GM23248 (cell line): Measurements from ENCODE around the gene IFFO2. TPM values are rescaled to one million over a fixed set of nuclear protein-coding genes. Genes with fewer than 3 reads are reported as not detected.

Experiments
- DNase-seq: peaks from one replicate; pipeline ENCODE4 v3.0.0-alpha.2; 2015
- H2AFZ ChIP-seq: fragments of 200-600 bp; sonication (generic); 2 replicates; pipeline ENCODE4 v1.6.1; 2016; ENCODE audit warnings: antibody characterized with exemption
- H3F3A ChIP-seq: fragments of 200-600 bp; sonication (generic); 2 replicates; pipeline ENCODE4 v1.6.1; 2016; ENCODE audit warnings: mild to moderate bottlenecking, antibody characterized with exemption, mixed run types; ENCODE audit not compliant: insufficient read depth
- H3K27ac ChIP-seq: fragments of 200-600 bp; sonication (generic); 2 replicates; pipeline ENCODE4 v1.5.1; 2016; ENCODE audit warnings: mild to moderate bottlenecking
- H3K27me3 ChIP-seq: fragments of 200-600 bp; sonication (generic); replicated peaks from 2 replicates; pipeline ENCODE4 v1.6.1; 2016; ENCODE audit warnings: mild to moderate bottlenecking; ENCODE audit not compliant: insufficient read depth
- H3K36me3 ChIP-seq: fragments of 200-600 bp; sonication (generic); 2 replicates; pipeline ENCODE4 v1.6.1; 2016; ENCODE audit warnings: low read depth, mild to moderate bottlenecking
- H3K4me1 ChIP-seq: fragments of 200-600 bp; sonication (generic); 2 replicates; pipeline ENCODE4 v1.6.1; 2016; ENCODE audit warnings: mild to moderate bottlenecking; ENCODE audit not compliant: insufficient read depth
- H3K4me2 ChIP-seq: fragments of 200-600 bp; sonication (generic); one replicate; pipeline ENCODE4 v1.6.1; 2016; ENCODE audit warnings: mild to moderate bottlenecking; ENCODE audit not compliant: unreplicated experiment
- H3K4me3 ChIP-seq: fragments of 200-600 bp; sonication (generic); 2 replicates; pipeline ENCODE4 v1.5.1; 2016; ENCODE audit warnings: mild to moderate bottlenecking
- H3K79me2 ChIP-seq: fragments of 200-600 bp; sonication (generic); 2 replicates; pipeline ENCODE4 v1.6.1; 2016; ENCODE audit warnings: mild to moderate bottlenecking; ENCODE audit not compliant: insufficient read depth
- H3K9ac ChIP-seq: fragments of 200-600 bp; sonication (generic); 2 replicates; pipeline ENCODE4 v1.6.1; 2016; ENCODE audit warnings: mild to moderate bottlenecking
- H3K9me2 ChIP-seq: fragments of 200-600 bp; sonication (generic); 2 replicates; pipeline ENCODE4 v1.6.1; 2016; ENCODE audit warnings: mixed run types, mild to moderate bottlenecking, moderate library complexity; ENCODE audit not compliant: insufficient read depth
- H3K9me3 ChIP-seq: fragments of 200-600 bp; sonication (generic); one replicate; pipeline ENCODE4 v1.6.1; 2017; ENCODE audit warnings: low read depth
- H4K20me1 ChIP-seq: fragments of 200-600 bp; sonication (generic); 2 replicates; pipeline ENCODE4 v1.6.0; 2016; ENCODE audit not compliant: insufficient read depth
- EZH2 ChIP-seq: fragments of 200-600 bp; sonication (generic); IDR thresholded peaks from 2 replicates; pipeline ENCODE4 v1.6.1; 2018; ENCODE audit warnings: antibody characterized with exemption, mild to moderate bottlenecking; ENCODE audit not compliant: insufficient read depth, poor library complexity, severe bottlenecking
- EZH2phosphoT487 ChIP-seq: fragments of 200-600 bp; sonication (generic); IDR thresholded peaks from 2 replicates; pipeline ENCODE4 v1.6.1; 2018; ENCODE audit warnings: antibody characterized with exemption, moderate library complexity, mild to moderate bottlenecking, low read depth; ENCODE audit not compliant: insufficient read depth
- WGBS, 2 experiments: methylation state at CpG; one replicate each; pipeline ENCODE4 v1.1.6; 2015 to 2017; ENCODE audit warnings: low lambda C conversion rate in 2 of 2, low coverage in 1 of 2; ENCODE audit errors: missing lambda C conversion rate in 2 of 2; 5-methylcytosine and 5-hydroxymethylcytosine counted together
- in situ Hi-C: fragments of 300-500 bp; cut with MboI; formaldehyde crosslinking; loops from 2 replicates; pipeline ENCODE4 v1.15.0; 2020
- polyA plus RNA-seq: library from polyadenylated mRNA; unstranded; fragments of >200 nt; fragmentation: Nextera tagmentation; extraction: Ambion mirVana; gene quantifications from 2 replicates; pipeline ENCODE4 v1.2.1, GENCODE V29; 2016
- total RNA-seq: library from RNA; depleted of rRNA; stranded (reverse); fragments of >200 nt; shearing (Covaris generic); gene quantifications from 2 replicates; pipeline ENCODE4 v1.2.3, GENCODE V29; 2014

The IFFO2 gene
- total and polyA plus RNA-seq, 2 experiments from 2014 or later = 0.60 to 12.8 TPM

DNA sequence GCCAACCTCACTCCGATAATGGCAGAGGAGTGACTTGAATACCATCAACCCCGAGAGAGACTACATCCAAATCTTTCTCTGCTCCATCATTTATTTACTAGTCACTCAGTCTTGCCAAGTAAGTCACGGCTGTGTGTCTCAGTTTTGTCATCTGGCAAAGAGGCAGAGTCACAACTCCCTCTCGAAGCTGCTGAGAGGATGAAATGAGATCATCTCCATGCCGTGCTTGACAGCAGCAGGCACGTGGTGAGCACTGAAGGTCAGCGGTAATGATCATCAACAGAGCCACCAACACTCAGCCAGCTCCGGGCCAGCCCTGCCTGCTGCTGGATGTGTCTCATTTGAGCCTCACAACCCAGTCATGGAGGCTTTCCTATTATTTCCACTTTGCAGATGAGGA is 74.0 kb downstream of the IFFO2 start:
- no peaks in the 10 kb centered on the region for H3K79me2 ChIP-seq
- no peaks in the 10 kb centered on the region for H3K9me3 ChIP-seq
- 10 to 11% methylated on average over 8 of the region's 8 CpGs for WGBS, 2 experiments
- peak; percentile 91 for DNase-seq
- no peak overlapping the region for H3K9ac ChIP-seq
- no peaks in the 10 kb centered on the region for H3K9me2 ChIP-seq
- H2AFZ ChIP-seq = no peak overlapping the region
- no peaks in the 10 kb centered on the region for H3K27me3 ChIP-seq
- H3F3A ChIP-seq = peaks cover 11% of the 10 kb centered on the region
- H4K20me1 ChIP-seq = no peaks in the 10 kb centered on the region
- TF ChIP-seq EZH2phosphoT487 (no peak), EZH2 (no peak)
- peak overlapping the region; percentile 15; the same call in 1 of the 2 replicates for H3K27ac ChIP-seq
- H3K4me2 ChIP-seq = peak overlapping the region; percentile 14
- H3K4me1 ChIP-seq = peaks cover 24% of the 10 kb centered on the region
- in situ Hi-C loops = no loop called here
- no peak overlapping the region for H3K4me3 ChIP-seq
- no peaks in the 10 kb centered on the region for H3K36me3 ChIP-seq

GRCh38 chr1:18881642-18882431 is 74.6 kb downstream of the IFFO2 start:
- H4K20me1 ChIP-seq = no peaks in the 10 kb centered on the region
- H3K9me2 ChIP-seq = no peaks in the 10 kb centered on the region
- H3K36me3 ChIP-seq = no peaks in the 10 kb centered on the region
- no peaks in the 10 kb centered on the region for H3K9me3 ChIP-seq
- 75 to 76% methylated on average over 21 to 24 of the region's 24 CpGs for WGBS, 2 experiments
- H3K4me3 ChIP-seq = no peak overlapping the region
- H3K27ac ChIP-seq = peak overlapping the region; percentile 15; the same call in 1 of the 2 replicates
- peak overlapping the region; percentile 14 for H3K4me2 ChIP-seq
- TF ChIP-seq EZH2phosphoT487 (no peak), EZH2 (no peak)
- H3K9ac ChIP-seq = no peak overlapping the region
- in situ Hi-C loops = no loop called here
- H3K4me1 ChIP-seq = peaks cover 24% of the 10 kb centered on the region
- H3F3A ChIP-seq = peaks cover 11% of the 10 kb centered on the region
- H3K79me2 ChIP-seq = no peaks in the 10 kb centered on the region
- no peaks in the 10 kb centered on the region for H3K27me3 ChIP-seq
- no peak overlapping the region for H2AFZ ChIP-seq
- no peak for DNase-seq

GRCh38 chr1:18881164-18881563 is 75.3 kb downstream of the IFFO2 start:
- H3K36me3 ChIP-seq = no peaks in the 10 kb centered on the region
- H3K9ac ChIP-seq = no peak overlapping the region
- no peaks in the 10 kb centered on the region for H3K9me2 ChIP-seq
- H3F3A ChIP-seq = peaks cover 11% of the 10 kb centered on the region
- H3K4me3 ChIP-seq = no peak overlapping the region
- H3K4me2 ChIP-seq = no peak overlapping the region
- 98 to 100% methylated on average over 2 of the region's 2 CpGs for WGBS, 2 experiments
- H3K27me3 ChIP-seq = no peaks in the 10 kb centered on the region
- no peaks in the 10 kb centered on the region for H3K9me3 ChIP-seq
- H3K4me1 ChIP-seq = peaks cover 22% of the 10 kb centered on the region
- TF ChIP-seq EZH2phosphoT487 (no peak), EZH2 (no peak)
- H2AFZ ChIP-seq = no peak overlapping the region
- no peak for DNase-seq
- H4K20me1 ChIP-seq = no peaks in the 10 kb centered on the region
- H3K27ac ChIP-seq = no peak overlapping the region
- in situ Hi-C loops = no loop called here
- H3K79me2 ChIP-seq = no peaks in the 10 kb centered on the region

GRCh38 chr1:18880585-18880984 is 75.9 kb downstream of the IFFO2 start:
- no peaks in the 10 kb centered on the region for H3K9me3 ChIP-seq
- H3K27me3 ChIP-seq = no peaks in the 10 kb centered on the region
- no peaks in the 10 kb centered on the region for H3K36me3 ChIP-seq
- in situ Hi-C loops = no loop called here
- H3K4me1 ChIP-seq = peaks cover 17% of the 10 kb centered on the region
- no peaks in the 10 kb centered on the region for H4K20me1 ChIP-seq
- no peak overlapping the region for H3K27ac ChIP-seq
- H3K9ac ChIP-seq = no peak overlapping the region
- H2AFZ ChIP-seq = no peak overlapping the region
- no peaks in the 10 kb centered on the region for H3K9me2 ChIP-seq
- no peaks in the 10 kb centered on the region for H3K79me2 ChIP-seq
- H3K4me3 ChIP-seq = no peak overlapping the region
- H3K4me2 ChIP-seq = no peak overlapping the region
- no peak for DNase-seq
- TF ChIP-seq EZH2 (no peak), EZH2phosphoT487 (no peak)
- WGBS, 2 experiments = 100% methylated on average over 1 of the region's 1 CpG
- peaks cover 11% of the 10 kb centered on the region for H3F3A ChIP-seq
